HL-60 (cell line): Measurements from ENCODE around the gene KHDC4.

Source experiments
- DNase-seq, 2 experiments: peaks; one replicate each; pipeline ENCODE4 v3.0.0-alpha.2; 2010 to 2020; ENCODE audit warnings: low read depth in 1 of 2, low spot score in 1 of 2
- H3K27ac ChIP-seq: fragments of 250-450 bp; sonication (Bioruptor Pico); replicated peaks from 2 replicates; pipeline ENCODE4 v1.5.1; 2020; ENCODE audit warnings: mild to moderate bottlenecking, moderate library complexity
- H3K27me3 ChIP-seq: fragments of 250-450 bp; sonication (Bioruptor Pico); 2 replicates; pipeline ENCODE4 v1.5.1; 2021; ENCODE audit warnings: mild to moderate bottlenecking, moderate library complexity; ENCODE audit not compliant: insufficient read depth, poor library complexity, severe bottlenecking
- H3K4me3 ChIP-seq: replicated peaks from 2 replicates; pipeline ENCODE4 v1.5.1; 2011; ENCODE audit warnings: mild to moderate bottlenecking, control low read depth, low read length; ENCODE audit not compliant: insufficient read depth
- GABPA ChIP-seq: IDR thresholded peaks from 2 replicates; pipeline ENCODE4 v1.6.1; 2012; ENCODE audit warnings: low read depth
- POLR2AphosphoS5 ChIP-seq: IDR thresholded peaks from 2 replicates; pipeline ENCODE4 v1.6.1; 2012; ENCODE audit warnings: low read depth
- SPI1 ChIP-seq: IDR thresholded peaks from 2 replicates; pipeline ENCODE4 v1.6.1; 2012; ENCODE audit warnings: low read depth, mild to moderate bottlenecking, borderline replicate concordance
- TF ChIP-seq, protein P1 (sequence below): IDR thresholded peaks from 2 replicates; pipeline ENCODE4 v1.6.1; 2012; ENCODE audit warnings: low read depth; ENCODE audit not compliant: insufficient replicate concordance
- TF ChIP-seq, protein P2 (sequence below): IDR thresholded peaks from one replicate; pipeline ENCODE4 v1.5.1; 2011; ENCODE audit warnings: low read length, control low read depth, inconsistent platforms; ENCODE audit not compliant: insufficient read depth

Gene KHDC4

DNA sequence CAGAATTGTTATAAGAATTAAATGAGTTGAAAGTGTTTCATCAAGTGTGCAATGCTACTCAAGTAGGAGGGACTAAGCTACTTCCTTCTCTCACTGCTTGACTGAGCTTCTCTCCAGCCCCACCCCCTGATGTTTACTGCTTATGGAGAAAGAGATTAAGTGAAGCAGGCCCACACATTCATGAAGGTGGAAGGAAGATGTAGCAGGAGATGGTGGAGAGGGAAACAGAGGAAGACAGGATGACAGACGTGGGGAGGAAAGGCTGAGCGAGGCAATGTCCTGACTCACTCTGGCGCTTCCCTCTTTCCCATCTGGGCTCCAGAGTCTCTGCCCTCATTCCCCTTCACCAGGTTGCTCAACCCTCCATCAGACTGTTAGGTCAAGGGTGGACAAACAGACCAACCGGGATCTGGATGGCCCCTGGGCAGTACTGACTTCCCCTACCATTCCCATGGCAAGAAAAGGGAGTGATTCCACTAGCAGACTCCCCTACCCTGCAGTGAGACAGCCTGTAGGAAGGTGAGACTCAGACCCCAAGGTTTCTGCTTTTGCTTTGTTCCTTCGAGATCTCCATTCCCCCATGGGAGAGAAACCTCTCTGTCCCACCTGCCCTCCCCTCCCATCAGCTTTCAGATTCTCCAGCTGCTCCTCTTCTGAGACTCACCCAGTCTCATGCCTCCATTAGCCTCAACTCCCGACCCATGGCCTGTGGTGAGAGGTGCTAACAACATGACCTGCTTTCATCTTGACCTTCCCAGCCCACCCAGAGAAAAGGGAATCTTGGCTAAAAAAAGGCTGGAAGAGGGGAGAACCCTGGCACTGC lies 47.3 kb upstream of the KHDC4 start:
- DNase-seq = peak; percentile 57 to 81
- peak overlapping the region; percentile 100; the same call in 1 of the 2 replicates for H3K27ac ChIP-seq
- TF ChIP-seq POLR2AphosphoS5 (no peak), SPI1 (no peak), GABPA (no peak)
- TF ChIP-seq, protein P1, sequence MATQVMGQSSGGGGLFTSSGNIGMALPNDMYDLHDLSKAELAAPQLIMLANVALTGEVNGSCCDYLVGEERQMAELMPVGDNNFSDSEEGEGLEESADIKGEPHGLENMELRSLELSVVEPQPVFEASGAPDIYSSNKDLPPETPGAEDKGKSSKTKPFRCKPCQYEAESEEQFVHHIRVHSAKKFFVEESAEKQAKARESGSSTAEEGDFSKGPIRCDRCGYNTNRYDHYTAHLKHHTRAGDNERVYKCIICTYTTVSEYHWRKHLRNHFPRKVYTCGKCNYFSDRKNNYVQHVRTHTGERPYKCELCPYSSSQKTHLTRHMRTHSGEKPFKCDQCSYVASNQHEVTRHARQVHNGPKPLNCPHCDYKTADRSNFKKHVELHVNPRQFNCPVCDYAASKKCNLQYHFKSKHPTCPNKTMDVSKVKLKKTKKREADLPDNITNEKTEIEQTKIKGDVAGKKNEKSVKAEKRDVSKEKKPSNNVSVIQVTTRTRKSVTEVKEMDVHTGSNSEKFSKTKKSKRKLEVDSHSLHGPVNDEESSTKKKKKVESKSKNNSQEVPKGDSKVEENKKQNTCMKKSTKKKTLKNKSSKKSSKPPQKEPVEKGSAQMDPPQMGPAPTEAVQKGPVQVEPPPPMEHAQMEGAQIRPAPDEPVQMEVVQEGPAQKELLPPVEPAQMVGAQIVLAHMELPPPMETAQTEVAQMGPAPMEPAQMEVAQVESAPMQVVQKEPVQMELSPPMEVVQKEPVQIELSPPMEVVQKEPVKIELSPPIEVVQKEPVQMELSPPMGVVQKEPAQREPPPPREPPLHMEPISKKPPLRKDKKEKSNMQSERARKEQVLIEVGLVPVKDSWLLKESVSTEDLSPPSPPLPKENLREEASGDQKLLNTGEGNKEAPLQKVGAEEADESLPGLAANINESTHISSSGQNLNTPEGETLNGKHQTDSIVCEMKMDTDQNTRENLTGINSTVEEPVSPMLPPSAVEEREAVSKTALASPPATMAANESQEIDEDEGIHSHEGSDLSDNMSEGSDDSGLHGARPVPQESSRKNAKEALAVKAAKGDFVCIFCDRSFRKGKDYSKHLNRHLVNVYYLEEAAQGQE = no peak
- TF ChIP-seq, protein P2, sequence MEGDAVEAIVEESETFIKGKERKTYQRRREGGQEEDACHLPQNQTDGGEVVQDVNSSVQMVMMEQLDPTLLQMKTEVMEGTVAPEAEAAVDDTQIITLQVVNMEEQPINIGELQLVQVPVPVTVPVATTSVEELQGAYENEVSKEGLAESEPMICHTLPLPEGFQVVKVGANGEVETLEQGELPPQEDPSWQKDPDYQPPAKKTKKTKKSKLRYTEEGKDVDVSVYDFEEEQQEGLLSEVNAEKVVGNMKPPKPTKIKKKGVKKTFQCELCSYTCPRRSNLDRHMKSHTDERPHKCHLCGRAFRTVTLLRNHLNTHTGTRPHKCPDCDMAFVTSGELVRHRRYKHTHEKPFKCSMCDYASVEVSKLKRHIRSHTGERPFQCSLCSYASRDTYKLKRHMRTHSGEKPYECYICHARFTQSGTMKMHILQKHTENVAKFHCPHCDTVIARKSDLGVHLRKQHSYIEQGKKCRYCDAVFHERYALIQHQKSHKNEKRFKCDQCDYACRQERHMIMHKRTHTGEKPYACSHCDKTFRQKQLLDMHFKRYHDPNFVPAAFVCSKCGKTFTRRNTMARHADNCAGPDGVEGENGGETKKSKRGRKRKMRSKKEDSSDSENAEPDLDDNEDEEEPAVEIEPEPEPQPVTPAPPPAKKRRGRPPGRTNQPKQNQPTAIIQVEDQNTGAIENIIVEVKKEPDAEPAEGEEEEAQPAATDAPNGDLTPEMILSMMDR = no peak
- no peak overlapping the region for H3K4me3 ChIP-seq
- no peaks in the 10 kb centered on the region for H3K27me3 ChIP-seq

DNA sequence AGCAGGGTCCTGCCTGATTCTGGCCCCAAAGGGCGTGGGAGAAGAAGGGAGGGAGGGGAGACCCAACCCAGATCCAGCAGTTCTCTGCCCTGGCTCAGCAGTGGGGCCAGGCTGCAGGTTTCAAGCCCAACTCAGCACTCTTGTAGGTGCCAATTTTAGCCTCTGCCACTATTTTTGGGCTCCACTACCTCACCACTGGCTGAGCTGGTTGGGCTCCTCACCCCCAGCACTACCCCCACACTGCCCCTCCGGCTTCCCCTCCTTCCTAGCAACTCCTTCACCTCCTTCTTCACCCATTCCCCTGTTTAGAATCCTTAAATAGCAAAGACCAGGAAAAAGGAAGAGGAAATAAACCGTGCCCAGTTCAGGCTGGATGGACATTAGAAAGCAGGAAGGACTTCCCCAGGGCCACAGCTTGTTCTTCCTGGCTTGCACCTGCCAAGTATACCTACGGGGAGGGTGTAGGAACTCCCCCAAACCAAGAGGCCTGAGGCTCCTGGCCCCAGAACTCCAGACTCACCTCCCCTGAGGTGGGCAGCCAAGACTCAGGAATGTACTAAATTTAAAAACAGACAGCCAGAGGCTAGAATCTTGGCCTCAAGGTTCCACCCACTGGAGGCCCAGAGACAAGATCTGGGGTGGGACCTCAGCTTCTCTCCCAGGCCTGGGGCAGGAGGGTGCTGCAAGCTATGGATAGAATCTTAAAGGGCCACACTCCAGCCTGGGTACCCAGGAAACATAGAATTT lies 45.6 kb upstream of the KHDC4 start:
- DNase-seq = peak; percentile 29 to 37
- TF ChIP-seq, protein P1 = no peak
- peak; percentile 38; the same call in 1 of the 2 replicates for TF ChIP-seq SPI1
- Histone ChIP-seq H3K4me3 (peak overlapping the region; percentile 84), H3K27me3 (no peaks in the 10 kb centered on the region), H3K27ac (peak overlapping the region; percentile 100)

- peak; percentile 50 to 54 for DNase-seq
- TF ChIP-seq SPI1 (no peak), GABPA (no peak), POLR2AphosphoS5 (no peak)
- TF ChIP-seq, protein P2 = no peak
- TF ChIP-seq, protein P1 = no peak
- H3K27me3 ChIP-seq = no peaks in the 10 kb centered on the region
Observed at GRCh38 chr1:155978973-155979429, 44.8 kb upstream of the KHDC4 start.

More at GRCh38 chr1:155978973-155979429, 44.8 kb upstream of the KHDC4 start:
- Histone ChIP-seq H3K4me3 (peak overlapping the region; percentile 84), H3K27ac (peak overlapping the region; percentile 100)
